Esophagus muscularis mucosa (tissue), 4 donors: ENCODE data around the gene ATP2B2.

Experiments used
- EP300 ChIP-seq: sonication (generic); formaldehyde crosslinking; IDR thresholded peaks from one replicate; pipeline ENCODE4 v1.6.1; 2017; ENCODE audit warnings: antibody characterized with exemption
- POLR2A ChIP-seq: fragments of 450-650 bp; IDR thresholded peaks from one replicate; pipeline ENCODE4 v1.6.1; 2017; ENCODE audit warnings: antibody characterized with exemption, moderate library complexity, mild to moderate bottlenecking, low read depth
- POLR2AphosphoS5 ChIP-seq, 2 donors: sonication (generic); formaldehyde crosslinking; IDR thresholded peaks; one replicate each; pipeline ENCODE4 v1.6.1; 2017; ENCODE audit warnings: antibody characterized with exemption in 2 of 2
- TF ChIP-seq, protein P1 (sequence below), 3 experiments: fragments of 200-600 bp in 2 of 3; fragments of 450-650 bp in 1 of 3; sonication (generic) in 2 of 3; IDR thresholded peaks; one replicate each; pipeline ENCODE4 v1.5.1; 2017 to 2019; ENCODE audit warnings: antibody characterized with exemption in 3 of 3, mild to moderate bottlenecking in 2 of 3, moderate library complexity in 1 of 3

GRCh38 chr3:10521772-10522441 lies 16.5 kb upstream of the ATP2B2 start:
- TF ChIP-seq, protein P1, sequence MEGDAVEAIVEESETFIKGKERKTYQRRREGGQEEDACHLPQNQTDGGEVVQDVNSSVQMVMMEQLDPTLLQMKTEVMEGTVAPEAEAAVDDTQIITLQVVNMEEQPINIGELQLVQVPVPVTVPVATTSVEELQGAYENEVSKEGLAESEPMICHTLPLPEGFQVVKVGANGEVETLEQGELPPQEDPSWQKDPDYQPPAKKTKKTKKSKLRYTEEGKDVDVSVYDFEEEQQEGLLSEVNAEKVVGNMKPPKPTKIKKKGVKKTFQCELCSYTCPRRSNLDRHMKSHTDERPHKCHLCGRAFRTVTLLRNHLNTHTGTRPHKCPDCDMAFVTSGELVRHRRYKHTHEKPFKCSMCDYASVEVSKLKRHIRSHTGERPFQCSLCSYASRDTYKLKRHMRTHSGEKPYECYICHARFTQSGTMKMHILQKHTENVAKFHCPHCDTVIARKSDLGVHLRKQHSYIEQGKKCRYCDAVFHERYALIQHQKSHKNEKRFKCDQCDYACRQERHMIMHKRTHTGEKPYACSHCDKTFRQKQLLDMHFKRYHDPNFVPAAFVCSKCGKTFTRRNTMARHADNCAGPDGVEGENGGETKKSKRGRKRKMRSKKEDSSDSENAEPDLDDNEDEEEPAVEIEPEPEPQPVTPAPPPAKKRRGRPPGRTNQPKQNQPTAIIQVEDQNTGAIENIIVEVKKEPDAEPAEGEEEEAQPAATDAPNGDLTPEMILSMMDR (IDR thresholded peaks at IDR 0.05): no peak
- TF ChIP-seq POLR2A (no peak), POLR2AphosphoS5 (IDR thresholded peaks at IDR 0.05) (no peak), EP300 (no peak)
